GM12878 (cell line): Measurements from ENCODE around the gene LIN37.

ENCODE experiments used
- EP300 ChIP-seq, 2 experiments: fragments of 150-350 bp in 1 of 2; IDR thresholded peaks; 2 replicates each; pipeline ENCODE4 v1.6.1; 2011 to 2012; ENCODE audit warnings: low read depth in 2 of 2, low read length in 2 of 2, borderline replicate concordance in 1 of 2, improper control_type of control experiment in 1 of 2, inconsistent platforms in 1 of 2; ENCODE audit not compliant: control insufficient read depth in 1 of 2
- ESRRA ChIP-seq: IDR thresholded peaks from 2 replicates; pipeline ENCODE4 v1.6.1; 2012; ENCODE audit warnings: mild to moderate bottlenecking, low read length, improper control_type of control experiment
- ETV6 ChIP-seq, 2 experiments: fragments of 450-650 bp in 1 of 2; IDR thresholded peaks in 1 of 2; conservative IDR thresholded peaks in 1 of 2; 2 replicates each; pipeline ENCODE4 v1.6.1; 2014; ENCODE audit warnings: antibody characterized with exemption in 1 of 2, borderline replicate concordance in 1 of 2, low read depth in 1 of 2, mild to moderate bottlenecking in 1 of 2, moderate library complexity in 1 of 2
- POLR2A ChIP-seq: IDR thresholded peaks from 2 replicates; pipeline ENCODE4 v1.6.1; 2011; ENCODE audit warnings: low read depth, mild to moderate bottlenecking, low read length
- YY1 ChIP-seq: IDR thresholded peaks from 2 replicates; pipeline ENCODE4 v1.6.1; 2011; ENCODE audit warnings: low read depth, mild to moderate bottlenecking, low read length
- TF ChIP-seq, protein P1 (sequence below), 3 experiments: IDR thresholded peaks in 2 of 3; conservative IDR thresholded peaks in 1 of 3; 2 replicates each; pipeline ENCODE4 v1.5.1; 2011; ENCODE audit warnings: low read depth in 3 of 3, low read length in 3 of 3, mild to moderate bottlenecking in 3 of 3, control low read depth in 2 of 3, moderate library complexity in 2 of 3, inconsistent platforms in 1 of 3, mixed read lengths in 1 of 3; ENCODE audit not compliant: control insufficient read depth in 2 of 3, insufficient read depth in 1 of 3; ENCODE audit errors: extremely low read depth in 1 of 3
- TF ChIP-seq, protein P2 (sequence below): IDR thresholded peaks from 2 replicates; pipeline ENCODE4 v1.6.1; 2012; ENCODE audit warnings: low read depth, low read length, improper control_type of control experiment
- TF ChIP-seq, protein P3 (sequence below): IDR thresholded peaks from 2 replicates; pipeline ENCODE4 v1.6.1; 2011; ENCODE audit warnings: mild to moderate bottlenecking, low read depth, low read length, moderate library complexity; ENCODE audit not compliant: insufficient replicate concordance

DNA sequence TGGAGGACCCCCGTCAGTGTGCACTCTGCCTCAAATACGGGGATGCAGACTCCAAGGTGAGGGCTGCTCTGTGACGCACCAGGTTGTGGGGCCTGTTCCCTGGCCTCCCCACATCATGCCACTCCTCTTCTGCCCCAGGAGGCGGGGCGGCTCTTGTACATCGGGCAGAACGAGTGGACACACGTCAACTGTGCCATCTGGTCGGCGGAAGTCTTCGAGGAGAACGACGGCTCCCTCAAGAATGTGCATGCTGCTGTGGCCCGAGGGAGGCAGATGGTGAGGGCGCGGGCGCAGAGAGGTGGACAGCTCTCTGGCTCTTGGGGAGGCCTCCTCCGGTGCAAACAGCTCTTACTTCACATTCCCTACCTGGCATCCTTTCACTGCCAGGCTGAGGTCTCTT, 19.4 kb upstream of the LIN37 start:
- TF ChIP-seq EP300 (IDR thresholded peaks at IDR 0.05; ENCODE audit: borderline replicate concordance in 1 of 2, control insufficient read depth in 1 of 2, low read depth in 2 of 2, low read length in 2 of 2) (no peak), YY1 (no peak), POLR2A (no peak), ETV6 (conservative IDR thresholded peaks at IDR 0.05 in 1 of 2, IDR thresholded peaks at IDR 0.05 in 1 of 2; ENCODE audit: borderline replicate concordance in 1 of 2, low read depth in 1 of 2) (no peak), ESRRA (no peak)
- TF ChIP-seq, protein P1, sequence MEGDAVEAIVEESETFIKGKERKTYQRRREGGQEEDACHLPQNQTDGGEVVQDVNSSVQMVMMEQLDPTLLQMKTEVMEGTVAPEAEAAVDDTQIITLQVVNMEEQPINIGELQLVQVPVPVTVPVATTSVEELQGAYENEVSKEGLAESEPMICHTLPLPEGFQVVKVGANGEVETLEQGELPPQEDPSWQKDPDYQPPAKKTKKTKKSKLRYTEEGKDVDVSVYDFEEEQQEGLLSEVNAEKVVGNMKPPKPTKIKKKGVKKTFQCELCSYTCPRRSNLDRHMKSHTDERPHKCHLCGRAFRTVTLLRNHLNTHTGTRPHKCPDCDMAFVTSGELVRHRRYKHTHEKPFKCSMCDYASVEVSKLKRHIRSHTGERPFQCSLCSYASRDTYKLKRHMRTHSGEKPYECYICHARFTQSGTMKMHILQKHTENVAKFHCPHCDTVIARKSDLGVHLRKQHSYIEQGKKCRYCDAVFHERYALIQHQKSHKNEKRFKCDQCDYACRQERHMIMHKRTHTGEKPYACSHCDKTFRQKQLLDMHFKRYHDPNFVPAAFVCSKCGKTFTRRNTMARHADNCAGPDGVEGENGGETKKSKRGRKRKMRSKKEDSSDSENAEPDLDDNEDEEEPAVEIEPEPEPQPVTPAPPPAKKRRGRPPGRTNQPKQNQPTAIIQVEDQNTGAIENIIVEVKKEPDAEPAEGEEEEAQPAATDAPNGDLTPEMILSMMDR (IDR thresholded peaks at IDR 0.05 in 2 of 3, conservative IDR thresholded peaks at IDR 0.05 in 1 of 3; ENCODE audit: control insufficient read depth in 2 of 3, extremely low read depth in 1 of 3, insufficient read depth in 1 of 3, low read depth in 3 of 3, low read length in 3 of 3), result no peak
- TF ChIP-seq, protein P2, sequence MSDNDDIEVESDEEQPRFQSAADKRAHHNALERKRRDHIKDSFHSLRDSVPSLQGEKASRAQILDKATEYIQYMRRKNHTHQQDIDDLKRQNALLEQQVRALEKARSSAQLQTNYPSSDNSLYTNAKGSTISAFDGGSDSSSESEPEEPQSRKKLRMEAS, result no peak
- TF ChIP-seq, protein P3, sequence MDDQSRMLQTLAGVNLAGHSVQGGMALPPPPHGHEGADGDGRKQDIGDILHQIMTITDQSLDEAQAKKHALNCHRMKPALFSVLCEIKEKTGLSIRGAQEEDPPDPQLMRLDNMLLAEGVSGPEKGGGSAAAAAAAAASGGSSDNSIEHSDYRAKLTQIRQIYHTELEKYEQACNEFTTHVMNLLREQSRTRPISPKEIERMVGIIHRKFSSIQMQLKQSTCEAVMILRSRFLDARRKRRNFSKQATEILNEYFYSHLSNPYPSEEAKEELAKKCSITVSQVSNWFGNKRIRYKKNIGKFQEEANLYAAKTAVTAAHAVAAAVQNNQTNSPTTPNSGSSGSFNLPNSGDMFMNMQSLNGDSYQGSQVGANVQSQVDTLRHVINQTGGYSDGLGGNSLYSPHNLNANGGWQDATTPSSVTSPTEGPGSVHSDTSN, result no peak
